Neuron (in vitro differentiated cells): ENCODE data around the gene SLC9A5.

Experiments
- H2AFZ ChIP-seq: one replicate; pipeline ENCODE4 v1.6.1; 2013; ENCODE audit warnings: low read depth, mild to moderate bottlenecking, inconsistent platforms, low read length, moderate library complexity
- H3K27me3 ChIP-seq: one replicate; pipeline ENCODE4 v1.6.1; 2013; ENCODE audit warnings: low read length; ENCODE audit not compliant: insufficient read depth
- H3K36me3 ChIP-seq: one replicate; pipeline ENCODE4 v1.6.1; 2013; ENCODE audit warnings: low read length; ENCODE audit not compliant: insufficient read depth
- H3K4me1 ChIP-seq: one replicate; pipeline ENCODE4 v1.6.1; 2013; ENCODE audit warnings: low read length; ENCODE audit not compliant: insufficient read depth
- H3K4me3 ChIP-seq: 2 replicates; pipeline ENCODE4 v1.5.1; 2013; ENCODE audit warnings: mild to moderate bottlenecking, low read length, moderate library complexity
- H3K9me3 ChIP-seq: one replicate; pipeline ENCODE4 v1.6.1; 2013; ENCODE audit warnings: low read length

SLC9A5 gene

DNA sequence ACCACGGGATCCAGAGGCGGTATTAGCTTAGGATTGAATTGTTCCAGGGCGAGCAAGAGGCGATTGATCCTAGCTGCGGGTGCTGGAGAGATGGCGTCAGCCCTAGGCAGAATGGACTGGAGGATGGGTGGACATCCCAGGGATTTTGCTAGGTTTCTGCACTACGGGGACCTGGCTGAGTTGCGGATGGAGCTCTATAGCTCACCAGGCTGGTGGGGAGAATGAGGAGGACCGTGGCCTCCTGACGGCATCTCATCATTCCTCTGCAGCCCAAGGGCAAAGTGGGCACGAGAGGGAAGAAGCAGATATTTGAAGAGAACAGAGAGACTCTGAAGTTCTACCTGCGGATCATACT, 21.2 kb upstream of the SLC9A5 start:
- H3K27me3 ChIP-seq: no peaks in the 10 kb centered on the region
- H2AFZ ChIP-seq: peak overlapping the region; percentile 57
- peaks cover 21% of the 10 kb centered on the region for H3K4me1 ChIP-seq
- no peaks in the 10 kb centered on the region for H3K9me3 ChIP-seq
- H3K4me3 ChIP-seq: peak overlapping the region; percentile 80
- peaks cover 40% of the 10 kb centered on the region for H3K36me3 ChIP-seq

DNA sequence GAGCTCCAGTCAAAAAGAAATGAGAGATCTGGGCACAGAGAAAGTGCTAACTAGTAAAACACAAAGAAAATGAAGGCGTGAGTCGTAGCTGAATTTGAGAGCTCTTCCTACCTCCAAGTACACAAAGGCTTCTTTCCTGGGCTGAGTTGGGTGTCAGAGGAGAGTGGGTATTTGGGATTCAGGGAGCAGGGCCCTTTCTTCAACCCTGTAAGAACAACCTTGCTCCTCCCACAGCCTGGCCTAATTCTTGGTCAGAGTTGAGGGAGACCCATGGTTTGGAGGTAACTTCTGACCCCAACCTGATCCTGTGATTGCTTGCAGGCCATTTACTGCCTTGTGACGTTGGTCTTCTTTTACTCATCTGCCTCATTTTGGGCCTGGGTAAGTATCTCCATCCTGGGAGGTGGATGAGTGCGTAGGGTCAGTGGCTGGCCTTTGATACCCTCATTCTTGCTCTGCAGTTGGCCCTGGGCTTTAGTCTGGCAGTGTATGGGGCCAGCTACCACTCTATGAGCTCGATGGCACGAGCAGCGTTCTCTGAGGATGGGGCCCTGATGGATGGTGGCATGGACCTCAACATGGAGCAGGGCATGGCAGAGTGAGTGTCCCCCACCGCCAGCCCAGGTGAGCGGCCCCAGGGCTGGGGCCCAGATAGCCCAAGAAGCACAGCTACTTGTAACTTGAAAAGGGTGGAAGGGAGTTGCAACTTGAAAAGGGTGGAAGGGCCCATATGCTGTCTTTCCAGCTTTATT, 20.6 kb upstream of the SLC9A5 start:
- Histone ChIP-seq H3K4me3 (peak overlapping the region; percentile 80), H2AFZ (no peak overlapping the region), H3K27me3 (no peaks in the 10 kb centered on the region), H3K36me3 (peaks cover 37% of the 10 kb centered on the region), H3K4me1 (peaks cover 21% of the 10 kb centered on the region), H3K9me3 (no peaks in the 10 kb centered on the region)

DNA sequence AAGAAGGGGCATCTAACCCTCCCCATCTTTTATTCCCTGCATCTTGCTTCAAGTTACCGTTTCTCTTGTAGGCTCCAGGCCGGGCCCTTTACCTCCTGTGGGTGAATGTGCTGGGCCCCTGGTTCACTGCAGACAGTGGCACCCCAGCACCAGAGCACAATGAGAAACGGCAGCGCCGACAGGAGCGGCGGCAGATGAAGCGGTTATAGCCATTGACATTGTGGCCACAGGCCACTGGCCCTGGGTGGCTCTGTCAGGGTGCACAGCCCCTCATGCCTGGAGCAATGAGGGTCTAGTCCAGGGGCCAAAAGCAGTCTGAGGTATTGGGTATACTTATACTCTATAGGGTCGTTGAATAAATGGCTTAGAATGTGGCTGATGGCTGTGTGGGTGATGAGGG, 19.9 kb upstream of the SLC9A5 start:
- Histone ChIP-seq H3K36me3 (peaks cover 40% of the 10 kb centered on the region), H3K4me3 (no peak overlapping the region)

DNA sequence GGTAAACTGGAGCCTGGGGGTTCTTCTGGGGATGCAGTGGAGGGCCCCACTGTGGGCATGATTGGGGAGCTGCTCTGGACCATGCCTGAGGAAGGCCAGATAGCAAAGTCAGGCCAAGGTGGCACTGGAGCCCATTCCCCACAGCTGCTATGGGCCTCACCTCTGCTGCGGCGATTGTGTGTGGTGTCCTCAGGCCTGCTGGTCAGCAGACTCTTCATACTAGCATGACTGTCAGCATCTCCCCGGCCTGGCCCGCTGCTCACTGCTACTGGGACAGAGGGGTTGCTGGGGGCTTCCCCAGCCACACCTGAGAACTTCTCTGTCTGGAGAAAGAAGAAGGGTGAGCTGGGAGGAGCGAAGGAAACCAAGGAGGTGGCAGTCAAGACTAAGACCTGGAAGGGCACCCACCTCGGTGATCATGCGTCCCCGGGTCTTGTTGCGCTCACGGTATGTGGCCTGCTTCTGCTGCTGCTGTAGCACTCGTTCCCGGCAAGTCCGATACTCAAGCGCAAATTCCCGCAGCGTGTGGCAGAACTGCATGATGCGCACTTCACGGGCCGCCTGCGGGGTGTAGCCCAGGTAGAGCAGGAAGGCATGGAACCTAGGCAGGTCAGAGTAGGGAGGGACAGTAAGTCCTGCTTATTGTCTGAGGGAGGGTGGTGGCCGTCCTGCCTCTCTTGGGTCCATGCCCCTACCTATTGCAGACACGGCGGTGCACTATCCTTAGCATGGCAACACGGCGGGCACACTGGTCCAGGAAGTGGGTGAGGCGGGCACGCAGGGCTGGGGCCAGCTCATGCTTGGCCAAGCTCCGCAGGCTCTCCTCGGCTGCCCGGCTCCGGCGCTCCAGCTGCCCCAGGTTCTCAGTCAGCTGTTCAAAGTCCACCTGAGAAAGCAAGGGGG, 18.6 kb upstream of the SLC9A5 start:
- Histone ChIP-seq H3K4me3 (no peak overlapping the region), H3K9me3 (no peaks in the 10 kb centered on the region), H3K4me1 (peaks cover 21% of the 10 kb centered on the region), H3K36me3 (peaks cover 40% of the 10 kb centered on the region), H2AFZ (no peak overlapping the region), H3K27me3 (no peaks in the 10 kb centered on the region)

More for the DNA sequence above, 19.9 kb upstream of the SLC9A5 start:
- Histone ChIP-seq H2AFZ (no peak overlapping the region), H3K4me1 (peaks cover 21% of the 10 kb centered on the region), H3K27me3 (no peaks in the 10 kb centered on the region), H3K9me3 (no peaks in the 10 kb centered on the region)

DNA sequence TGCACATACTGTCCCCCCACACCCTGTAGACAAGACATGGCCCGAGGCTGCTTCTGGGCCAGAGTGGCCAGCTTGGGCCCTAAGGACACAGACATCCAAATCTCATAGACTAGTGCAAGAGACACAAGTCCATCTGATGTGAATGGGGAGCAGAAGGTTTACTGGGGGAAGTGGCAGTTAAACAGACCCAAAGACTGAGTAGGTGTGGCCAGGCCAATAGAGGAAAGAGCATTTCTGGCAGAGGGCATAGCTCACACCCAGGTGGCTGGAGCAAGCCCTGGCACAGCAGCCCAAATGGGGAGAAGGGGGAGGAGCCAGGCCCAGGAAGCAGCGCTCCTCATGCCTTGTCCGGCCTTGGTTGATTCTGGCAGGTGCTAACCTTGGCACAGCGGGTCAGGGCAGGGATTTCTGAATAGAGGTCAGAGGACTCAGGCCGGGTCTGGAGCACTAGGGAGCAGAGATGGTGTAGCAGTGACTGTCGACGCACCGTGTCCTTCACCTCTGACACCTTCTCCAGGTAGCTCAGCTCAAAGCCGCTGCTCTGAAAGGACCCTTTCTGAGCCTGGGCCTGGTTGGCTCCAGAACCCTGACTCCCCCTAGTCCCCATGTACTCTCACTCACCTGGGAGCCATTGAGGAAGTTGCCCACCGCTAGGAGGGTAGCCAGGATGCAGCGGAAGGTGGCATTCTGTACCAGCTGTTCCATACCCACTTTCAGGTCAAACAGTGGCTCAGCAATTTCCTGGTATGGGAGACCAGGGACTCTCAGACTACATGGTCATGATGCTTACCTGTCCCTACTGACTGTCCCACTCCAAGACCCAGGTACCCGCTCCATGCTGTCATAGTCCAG, 17.7 kb upstream of the SLC9A5 start:
- peaks cover 42% of the 10 kb centered on the region for H3K36me3 ChIP-seq
- no peak overlapping the region for H3K4me3 ChIP-seq
- H2AFZ ChIP-seq: no peak overlapping the region

DNA sequence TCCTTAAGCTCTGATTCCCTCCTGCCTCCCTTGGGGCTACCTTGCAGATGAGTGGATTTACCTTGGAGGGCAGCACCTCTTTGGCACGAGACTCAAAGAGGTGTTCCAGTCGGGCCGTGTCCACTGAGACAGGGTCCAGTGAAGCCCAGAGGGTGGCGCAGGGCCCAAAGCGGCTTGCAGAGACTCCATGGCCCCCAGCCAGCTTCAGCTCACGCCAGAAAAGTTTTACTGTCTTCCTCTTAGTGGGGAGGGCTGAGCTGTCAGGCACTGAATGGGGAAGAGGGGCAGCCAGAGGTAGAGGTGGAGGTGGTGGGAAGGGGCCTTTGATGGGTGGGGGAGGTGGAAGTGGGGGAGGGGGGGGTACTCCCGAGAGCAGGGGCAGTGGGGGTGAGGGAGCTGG, 15.2 kb upstream of the SLC9A5 start:
- peaks cover 2% of the 10 kb centered on the region for H3K4me1 ChIP-seq
- peaks cover 38% of the 10 kb centered on the region for H3K36me3 ChIP-seq
- no peak overlapping the region for H2AFZ ChIP-seq
- H3K9me3 ChIP-seq: no peaks in the 10 kb centered on the region
- H3K27me3 ChIP-seq: no peaks in the 10 kb centered on the region
- H3K4me3 ChIP-seq: no peak overlapping the region

More for the DNA sequence above, 17.7 kb upstream of the SLC9A5 start:
- Histone ChIP-seq H3K27me3 (no peaks in the 10 kb centered on the region), H3K4me1 (peaks cover 14% of the 10 kb centered on the region), H3K9me3 (no peaks in the 10 kb centered on the region)

DNA sequence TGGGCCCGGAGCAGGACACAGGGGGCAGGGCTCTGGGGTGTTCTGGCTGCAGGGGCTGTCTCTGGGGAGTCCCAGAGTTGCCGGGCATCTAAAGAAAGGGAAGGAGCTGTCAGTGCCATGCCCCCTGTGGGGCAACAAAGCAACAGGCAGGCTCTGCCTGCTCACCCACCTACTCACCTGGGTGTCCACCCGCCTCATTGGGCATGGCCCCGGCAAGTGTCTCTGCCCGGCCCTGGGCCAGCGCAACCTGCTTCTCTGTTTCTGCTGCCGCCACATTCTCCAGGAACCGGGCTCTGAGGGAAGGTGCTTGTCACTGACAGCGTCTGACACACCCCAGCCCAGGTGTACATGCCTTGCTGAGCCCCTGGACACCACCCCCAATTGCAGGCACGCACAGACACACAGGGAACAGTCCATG, 14.6 kb upstream of the SLC9A5 start:
- Histone ChIP-seq H2AFZ (no peak overlapping the region), H3K4me1 (peaks cover 2% of the 10 kb centered on the region), H3K9me3 (no peaks in the 10 kb centered on the region), H3K27me3 (no peaks in the 10 kb centered on the region), H3K36me3 (peaks cover 33% of the 10 kb centered on the region), H3K4me3 (no peak overlapping the region)

DNA sequence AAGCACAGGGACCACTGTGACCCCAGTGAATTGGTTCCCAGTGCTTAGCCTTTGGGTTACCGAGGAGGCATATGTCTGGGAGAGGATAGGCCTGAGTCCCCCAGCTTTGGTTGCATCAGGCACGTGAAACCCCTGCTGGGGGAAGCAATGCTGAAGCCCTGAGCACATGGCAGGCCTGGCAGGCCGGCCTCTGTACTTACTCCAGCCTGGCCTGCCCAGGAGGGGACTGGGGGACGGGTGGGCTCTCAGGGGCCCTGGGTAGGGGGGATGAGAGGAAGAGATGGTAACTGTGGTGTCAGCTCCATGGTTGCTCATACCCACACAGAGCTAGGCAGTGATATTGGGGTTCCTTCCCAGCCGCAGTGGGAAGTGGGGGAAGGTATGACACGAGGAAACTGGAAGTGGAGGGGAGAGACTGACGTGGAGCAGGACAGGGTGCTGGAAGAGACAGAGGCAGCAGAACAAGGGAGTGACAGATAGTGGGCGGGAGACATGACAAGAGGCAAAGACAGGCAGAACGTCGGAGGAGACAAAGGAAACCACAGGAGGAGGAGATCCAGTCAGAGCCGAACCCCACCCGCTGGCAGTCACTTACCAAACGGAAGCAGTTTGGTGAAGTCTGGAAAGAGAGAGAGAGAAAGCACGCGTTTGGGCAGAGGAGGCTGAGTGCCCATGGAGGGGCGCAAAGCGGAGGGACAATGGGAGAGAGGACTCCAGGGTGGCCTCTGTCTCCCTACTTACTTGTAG, 12.8 kb upstream of the SLC9A5 start:
- no peaks in the 10 kb centered on the region for H3K9me3 ChIP-seq
- H3K36me3 ChIP-seq: peaks cover 17% of the 10 kb centered on the region
- H3K4me1 ChIP-seq: peaks cover 2% of the 10 kb centered on the region
- no peaks in the 10 kb centered on the region for H3K27me3 ChIP-seq
- H3K4me3 ChIP-seq: no peak overlapping the region
- no peak overlapping the region for H2AFZ ChIP-seq

DNA sequence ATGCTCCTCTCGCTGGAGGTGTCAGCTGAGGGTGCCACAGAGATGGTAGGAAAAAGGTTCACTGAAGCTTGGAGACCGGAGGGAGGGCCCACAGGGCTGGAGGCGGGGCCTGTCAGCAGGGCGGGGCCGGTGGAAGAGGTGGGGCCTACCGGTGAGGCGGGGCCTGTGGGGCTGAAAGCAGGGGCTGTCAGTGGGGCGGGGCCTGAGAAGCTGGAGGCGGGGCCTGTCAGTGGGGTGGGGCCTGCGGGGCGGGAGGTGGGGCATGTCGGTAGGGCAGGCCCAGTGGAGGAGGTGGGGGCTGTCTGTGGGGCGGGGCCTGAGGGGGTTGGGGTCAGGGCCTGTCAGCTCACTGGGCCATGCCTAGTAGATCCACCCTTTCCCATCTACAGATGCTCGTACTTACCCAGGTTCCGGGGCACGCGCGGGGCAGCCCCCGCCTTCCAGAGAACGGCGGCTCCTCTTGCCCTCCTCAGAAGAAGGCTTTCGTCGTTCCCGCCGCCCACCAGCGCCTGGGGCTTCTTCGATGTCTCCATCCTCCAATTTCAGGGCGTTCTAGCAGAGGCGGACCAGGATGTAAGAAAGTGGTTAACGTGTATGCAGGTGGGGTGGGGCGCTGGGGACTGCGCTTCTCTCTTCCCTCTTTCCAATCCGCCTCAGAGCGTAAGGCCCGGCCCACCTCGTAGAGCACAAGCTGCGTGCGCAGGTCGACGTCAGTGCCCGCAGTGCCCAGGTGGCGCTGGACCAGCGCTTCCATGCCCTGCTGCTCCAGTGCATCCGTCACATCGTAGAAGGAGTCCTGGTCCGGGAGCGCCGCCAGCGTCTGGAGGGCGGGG, 12.0 kb upstream of the SLC9A5 start:
- no peak overlapping the region for H3K4me3 ChIP-seq
- H3K9me3 ChIP-seq: no peaks in the 10 kb centered on the region
- no peaks in the 10 kb centered on the region for H3K27me3 ChIP-seq
- H3K4me1 ChIP-seq: peaks cover 2% of the 10 kb centered on the region
- no peak overlapping the region for H2AFZ ChIP-seq
- H3K36me3 ChIP-seq: peaks cover 10% of the 10 kb centered on the region

DNA sequence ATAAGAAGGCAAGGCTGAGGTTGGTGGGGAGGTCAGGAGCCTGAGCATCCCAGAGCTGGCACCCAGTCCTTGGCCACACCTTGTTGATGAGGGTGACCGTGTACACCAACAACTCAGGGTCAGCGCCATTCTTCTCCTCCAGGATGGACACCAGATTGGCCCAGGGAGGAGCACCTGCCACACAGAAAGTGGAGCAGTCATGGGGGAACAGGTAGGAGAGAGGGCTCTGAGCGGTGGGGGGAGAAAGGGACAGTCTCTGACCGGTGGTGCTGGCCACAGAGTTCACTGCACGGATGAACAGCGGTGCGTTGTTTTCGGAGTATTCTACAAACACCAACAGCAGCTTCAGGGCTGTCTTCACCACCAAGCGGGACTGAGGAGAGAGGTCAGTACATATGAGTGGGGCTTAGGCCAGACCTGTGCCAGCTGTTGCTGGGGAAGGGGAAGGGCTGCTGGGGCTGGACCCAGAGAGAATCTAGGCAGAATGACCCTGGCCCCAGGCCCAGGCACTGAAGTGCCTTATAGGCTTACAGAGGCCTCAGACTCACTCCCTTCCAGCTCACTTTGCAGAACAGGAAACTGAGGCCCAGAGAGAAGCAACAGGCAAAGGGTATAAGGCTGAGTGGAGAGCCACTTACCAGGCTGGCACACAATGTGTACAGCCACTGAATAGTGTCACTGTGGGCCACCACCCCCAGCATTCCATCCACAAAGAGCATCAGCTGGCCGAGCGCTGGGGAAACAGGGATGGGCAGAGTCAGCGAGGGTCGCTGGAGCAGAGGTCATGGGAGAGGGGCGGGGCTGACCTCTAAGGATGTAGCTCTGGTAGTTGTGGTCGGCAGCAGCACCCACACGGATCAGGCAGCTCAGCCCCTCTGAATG, 11.1 kb upstream of the SLC9A5 start:
- Histone ChIP-seq H3K4me3 (no peak overlapping the region), H2AFZ (no peak overlapping the region), H3K36me3 (peaks cover 7% of the 10 kb centered on the region), H3K27me3 (no peaks in the 10 kb centered on the region), H3K4me1 (peaks cover 2% of the 10 kb centered on the region), H3K9me3 (no peaks in the 10 kb centered on the region)

DNA sequence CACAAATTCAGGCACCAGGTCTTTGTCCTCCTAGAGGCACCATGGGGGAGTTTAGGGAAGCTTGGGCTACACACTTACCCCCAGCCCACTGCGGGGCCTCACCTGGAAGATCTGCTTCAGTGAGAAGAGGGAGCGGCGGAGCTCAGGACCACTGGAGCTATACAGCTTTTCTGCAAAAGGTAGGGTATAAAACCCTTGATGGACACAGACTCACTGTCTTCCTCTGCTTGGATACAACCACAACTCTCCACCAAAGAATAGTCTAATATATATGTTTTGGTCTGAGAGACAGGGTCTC, 10.6 kb upstream of the SLC9A5 start:
- Histone ChIP-seq H3K27me3 (no peaks in the 10 kb centered on the region), H3K4me3 (no peak overlapping the region), H3K4me1 (peaks cover 2% of the 10 kb centered on the region), H3K36me3 (peaks cover 7% of the 10 kb centered on the region), H3K9me3 (no peaks in the 10 kb centered on the region), H2AFZ (no peak overlapping the region)
